Heart left ventricle (tissue), 13 donors: ENCODE measurements around the gene LRP1B.

ENCODE experiments used
- POLR2A ChIP-seq, 2 donors: fragments of 450-650 bp; IDR thresholded peaks; one replicate each; pipeline ENCODE4 v1.6.1; 2017; ENCODE audit warnings: antibody characterized with exemption in 2 of 2, mild to moderate bottlenecking in 2 of 2, moderate library complexity in 2 of 2
- TF ChIP-seq, protein P1 (sequence below), 12 donors: fragments of 200-600 bp; sonication (generic) in 4 of 12; IDR thresholded peaks; one replicate each; pipeline versions ENCODE4 v1.5.0 to v1.8.0; 2018 to 2022; ENCODE audit warnings: antibody characterized with exemption in 12 of 12, mild to moderate bottlenecking in 5 of 12
- donor health status: ischemic (EF 13 %, LVEDD 7.1; RV severe dilation, severe dysfunction).
- donor health status: DM: no; HTN: yes; CAD: no.
- donor health status: DM: no; HTN: no; CAD: no.
- donor health status: ischemic (EF 25% LVEDD 6.9; RV normal size, moderate dysfunction).
- donor health status: ischemic (EF 25% LVEDD 5.7; RV mildly dilated, moderate dysfunction).
- donor health status: ischemic (EF 35%, LVEDD 5.7; RV mildly dilated, moderate dysfunction).
- donor health status: nonischemic (EF 11% LVEDD 7.7; RV severe dilation, severe dysfunction).
- donor health status: DM: yes; HTN: yes; CAD: no.
- donor health status: PGD.
- donor health status: ischemic (EF 29% LVEDD 5.4; RV normal size, mild dysfunction).
- donor health status: nonischemic (EF 23%, LVEDD 6.1; RV moderate dilation, normal function).

DNA sequence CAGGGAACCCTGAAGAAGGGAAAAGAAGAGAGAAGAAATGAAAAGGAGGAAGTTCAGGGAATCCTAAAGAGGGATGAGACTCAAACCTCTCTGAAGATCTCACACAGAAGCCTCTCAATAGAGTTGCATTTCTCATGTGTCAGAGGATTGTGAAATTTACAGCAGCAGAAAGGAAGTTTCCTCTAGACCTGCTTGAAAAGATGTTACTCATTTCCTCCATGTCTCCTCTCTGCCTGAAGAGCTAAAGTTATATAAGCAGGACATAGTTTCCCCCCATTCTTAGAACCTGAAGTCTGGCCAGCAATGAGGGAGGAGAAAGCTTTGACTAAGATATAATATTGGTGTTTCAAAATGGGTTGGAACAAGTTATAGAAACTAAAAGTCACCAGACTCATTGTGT, 1155.6 kb downstream of the LRP1B start:
- TF ChIP-seq, protein P1, sequence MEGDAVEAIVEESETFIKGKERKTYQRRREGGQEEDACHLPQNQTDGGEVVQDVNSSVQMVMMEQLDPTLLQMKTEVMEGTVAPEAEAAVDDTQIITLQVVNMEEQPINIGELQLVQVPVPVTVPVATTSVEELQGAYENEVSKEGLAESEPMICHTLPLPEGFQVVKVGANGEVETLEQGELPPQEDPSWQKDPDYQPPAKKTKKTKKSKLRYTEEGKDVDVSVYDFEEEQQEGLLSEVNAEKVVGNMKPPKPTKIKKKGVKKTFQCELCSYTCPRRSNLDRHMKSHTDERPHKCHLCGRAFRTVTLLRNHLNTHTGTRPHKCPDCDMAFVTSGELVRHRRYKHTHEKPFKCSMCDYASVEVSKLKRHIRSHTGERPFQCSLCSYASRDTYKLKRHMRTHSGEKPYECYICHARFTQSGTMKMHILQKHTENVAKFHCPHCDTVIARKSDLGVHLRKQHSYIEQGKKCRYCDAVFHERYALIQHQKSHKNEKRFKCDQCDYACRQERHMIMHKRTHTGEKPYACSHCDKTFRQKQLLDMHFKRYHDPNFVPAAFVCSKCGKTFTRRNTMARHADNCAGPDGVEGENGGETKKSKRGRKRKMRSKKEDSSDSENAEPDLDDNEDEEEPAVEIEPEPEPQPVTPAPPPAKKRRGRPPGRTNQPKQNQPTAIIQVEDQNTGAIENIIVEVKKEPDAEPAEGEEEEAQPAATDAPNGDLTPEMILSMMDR (IDR thresholded peaks at IDR 0.05): no peak
- no peak for TF ChIP-seq POLR2A (IDR thresholded peaks at IDR 0.05)
